NCI-H2029 treated with DMSO at 0.1 percent for 48 hours (cell line): ENCODE results near the gene SCAMP1.
"Not testable (repeated sequence)": the region's sequence is repeated elsewhere in the genome, so short reads cannot be mapped to it uniquely, and the experiment has no call there.

Experiments used
- DNase-seq: peaks from one replicate; lab custom pipeline; 2025; lab: John Stamatoyannopoulos, UW

The SCAMP1 gene

GRCh38 chr5:78359831-78360673 is at the start of gene SCAMP1:
TSS of gene SCAMP1 (plus strand) at chr5:78360617. CDS start at chr5:78360672, 55 bp downstream.
- DNase-seq, result peak; percentile 49

GRCh38 chr5:78317515-78317914 is 42.9 kb upstream of the SCAMP1 start:
- no peak for DNase-seq

- DNase-seq, result no peak
These were observed 42.1 kb upstream of the SCAMP1 start for GRCh38 chr5:78318337-78318736.

- DNase-seq, result peak; percentile 51
These were observed 40.0 kb upstream of the SCAMP1 start for GRCh38 chr5:78320401-78320800.

- no peak for DNase-seq
These were observed 37.2 kb upstream of the SCAMP1 start for GRCh38 chr5:78323241-78323640.

- no peak for DNase-seq
These were observed 33.5 kb upstream of the SCAMP1 start for GRCh38 chr5:78326930-78327329.

GRCh38 chr5:78327761-78328510 is 32.5 kb upstream of the SCAMP1 start:
- DNase-seq, result peak; percentile 2

GRCh38 chr5:78328585-78329173 is 31.7 kb upstream of the SCAMP1 start:
- no peak for DNase-seq

GRCh38 chr5:78331523-78332080 is 28.8 kb upstream of the SCAMP1 start:
- DNase-seq, result no peak

GRCh38 chr5:78334811-78335210 is 25.6 kb upstream of the SCAMP1 start:
- no peak for DNase-seq

GRCh38 chr5:78335976-78336375 is 24.4 kb upstream of the SCAMP1 start:
- no peak for DNase-seq

- no peak for DNase-seq
These were observed 23.7 kb upstream of the SCAMP1 start for GRCh38 chr5:78336698-78337097.

GRCh38 chr5:78339617-78340436 is 20.6 kb upstream of the SCAMP1 start:
- DNase-seq, result no peak

- DNase-seq, result no peak
These were observed 19.0 kb upstream of the SCAMP1 start for GRCh38 chr5:78341440-78341839.

- DNase-seq, result no peak
These were observed 14.9 kb upstream of the SCAMP1 start for GRCh38 chr5:78345485-78345884.

- no peak for DNase-seq
These were observed 6.9 kb upstream of the SCAMP1 start for GRCh38 chr5:78353520-78353919.

- DNase-seq, result no peak
These were observed 6.2 kb upstream of the SCAMP1 start for GRCh38 chr5:78354066-78354670.

- no peak for DNase-seq
These were observed 4.9 kb upstream of the SCAMP1 start for GRCh38 chr5:78355561-78355960.

- not testable (repeated sequence) for DNase-seq
These were observed 974 bp upstream of the SCAMP1 start for GRCh38 chr5:78359455-78359830.

GRCh38 chr5:78360674-78360923 is 182 bp downstream of the SCAMP1 start:
- DNase-seq, result no peak

- peak; percentile 83 for DNase-seq
These were observed 660 bp downstream of the SCAMP1 start for GRCh38 chr5:78360924-78361630.
